ENCODE measurements around the gene P4HA1.

The P4HA1 gene

GRCh38 chr10:73096449-73097304 lies at the start of gene P4HA1:
Gene P4HA1 (minus strand): TSS chr10:73096866. CDS start chr10:73074883, 21,983 bp downstream.
- H3K9ac ChIP-seq (ENCODE audit: low read depth, low read length): peak within 1 kb of the TSS; percentile 77
- H3K9me3 ChIP-seq (ENCODE audit: control insufficient read depth, insufficient read depth, low read length): no peaks in the 10 kb centered on the region
- no peaks in the 10 kb centered on the region for H3K36me3 ChIP-seq (ENCODE audit: control insufficient read depth, insufficient read depth, low read length)
- H3K27ac ChIP-seq (ENCODE audit: low read depth, low read length): peak within 1 kb of the TSS; percentile 79
- no peaks in the 10 kb centered on the region for H3K27me3 ChIP-seq (ENCODE audit: control insufficient read depth, insufficient read depth, low read length)
- peaks cover 18% of the 10 kb centered on the region for H3K4me1 ChIP-seq (ENCODE audit: control insufficient read depth, insufficient read depth, low read length)
- H3K4me3 ChIP-seq (ENCODE audit: low read depth, low read length): peak within 1 kb of the TSS; percentile 90

- H3K9me3 ChIP-seq (ENCODE audit: control insufficient read depth, insufficient read depth, low read length): no peaks in the 10 kb centered on the region
- no peaks in the 10 kb centered on the region for H3K27me3 ChIP-seq (ENCODE audit: control insufficient read depth, insufficient read depth, low read length)
- H3K27ac ChIP-seq (ENCODE audit: low read depth, low read length): no peak overlapping the region
- H3K36me3 ChIP-seq (ENCODE audit: control insufficient read depth, insufficient read depth, low read length): peaks cover 82% of the 10 kb centered on the region
- no peak overlapping the region for H3K4me3 ChIP-seq (ENCODE audit: low read depth, low read length)
- no peak overlapping the region for H3K9ac ChIP-seq (ENCODE audit: low read depth, low read length)
- no peaks in the 10 kb centered on the region for H3K4me1 ChIP-seq (ENCODE audit: control insufficient read depth, insufficient read depth, low read length)
Observed at GRCh38 chr10:73141603-73142002, 44.9 kb upstream of the P4HA1 start.

DNA sequence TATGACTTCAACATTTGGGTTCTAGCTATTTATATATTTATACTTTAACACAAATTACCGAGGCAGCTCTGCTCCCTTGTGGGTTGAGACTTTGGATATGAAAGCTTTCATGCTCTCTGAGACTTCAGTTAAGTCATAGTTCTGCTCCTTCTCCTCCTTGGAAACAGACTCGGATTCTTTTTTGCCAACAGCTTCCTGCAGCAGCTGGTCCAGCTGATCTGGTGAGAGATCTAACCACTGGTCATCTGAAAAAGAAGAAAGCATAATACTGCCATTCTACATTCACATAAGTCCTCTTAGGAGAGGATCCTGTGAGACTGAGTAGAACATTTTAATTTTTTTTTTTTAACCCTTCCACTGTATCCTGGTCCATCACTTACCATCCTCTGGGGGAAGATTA lies 42.6 kb upstream of the P4HA1 start:
- no peak overlapping the region for H3K9ac ChIP-seq (ENCODE audit: low read depth, low read length)
- H3K36me3 ChIP-seq (ENCODE audit: control insufficient read depth, insufficient read depth, low read length): peaks cover 83% of the 10 kb centered on the region

GRCh38 chr10:73136627-73137026 lies 40.0 kb upstream of the P4HA1 start:
- peaks cover 87% of the 10 kb centered on the region for H3K36me3 ChIP-seq (ENCODE audit: control insufficient read depth, insufficient read depth, low read length)
- H3K27ac ChIP-seq (ENCODE audit: low read depth, low read length): no peak overlapping the region

More for the DNA sequence above, 42.6 kb upstream of the P4HA1 start:
- Histone ChIP-seq H3K4me1 (ENCODE audit: control insufficient read depth, insufficient read depth, low read length) (no peaks in the 10 kb centered on the region), H3K4me3 (ENCODE audit: low read depth, low read length) (no peak overlapping the region), H3K27ac (ENCODE audit: low read depth, low read length) (no peak overlapping the region), H3K9me3 (ENCODE audit: control insufficient read depth, insufficient read depth, low read length) (no peaks in the 10 kb centered on the region), H3K27me3 (ENCODE audit: control insufficient read depth, insufficient read depth, low read length) (no peaks in the 10 kb centered on the region)

DNA sequence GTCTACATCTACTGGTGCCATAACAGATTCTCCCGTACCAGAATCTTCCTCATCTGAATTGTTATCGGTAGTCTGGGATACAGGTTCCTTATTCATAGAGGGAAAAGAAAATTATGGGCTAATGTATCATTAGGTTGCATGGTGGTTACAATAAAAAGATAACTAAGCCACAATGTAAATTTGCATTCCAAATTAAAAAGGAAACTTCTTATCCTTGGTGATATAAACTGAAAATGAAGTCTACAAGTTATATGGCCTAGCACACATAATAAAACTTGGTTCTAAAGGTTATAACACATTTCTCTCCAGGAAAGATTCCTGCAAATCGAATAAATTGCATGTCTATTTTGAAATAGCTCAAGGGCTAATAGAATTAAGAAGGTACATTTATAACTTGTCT lies 38.1 kb upstream of the P4HA1 start:
- no peak overlapping the region for H3K9ac ChIP-seq (ENCODE audit: low read depth, low read length)
- H3K27me3 ChIP-seq (ENCODE audit: control insufficient read depth, insufficient read depth, low read length): no peaks in the 10 kb centered on the region
- no peak overlapping the region for H3K27ac ChIP-seq (ENCODE audit: low read depth, low read length)
- peaks cover 90% of the 10 kb centered on the region for H3K36me3 ChIP-seq (ENCODE audit: control insufficient read depth, insufficient read depth, low read length)
- no peak overlapping the region for H3K4me3 ChIP-seq (ENCODE audit: low read depth, low read length)
- no peaks in the 10 kb centered on the region for H3K9me3 ChIP-seq (ENCODE audit: control insufficient read depth, insufficient read depth, low read length)
- no peaks in the 10 kb centered on the region for H3K4me1 ChIP-seq (ENCODE audit: control insufficient read depth, insufficient read depth, low read length)

More at GRCh38 chr10:73136627-73137026, 40.0 kb upstream of the P4HA1 start:
- no peaks in the 10 kb centered on the region for H3K27me3 ChIP-seq (ENCODE audit: control insufficient read depth, insufficient read depth, low read length)
- H3K9ac ChIP-seq (ENCODE audit: low read depth, low read length): no peak overlapping the region
- no peak overlapping the region for H3K4me3 ChIP-seq (ENCODE audit: low read depth, low read length)
- no peaks in the 10 kb centered on the region for H3K9me3 ChIP-seq (ENCODE audit: control insufficient read depth, insufficient read depth, low read length)
- H3K4me1 ChIP-seq (ENCODE audit: control insufficient read depth, insufficient read depth, low read length): no peaks in the 10 kb centered on the region

DNA sequence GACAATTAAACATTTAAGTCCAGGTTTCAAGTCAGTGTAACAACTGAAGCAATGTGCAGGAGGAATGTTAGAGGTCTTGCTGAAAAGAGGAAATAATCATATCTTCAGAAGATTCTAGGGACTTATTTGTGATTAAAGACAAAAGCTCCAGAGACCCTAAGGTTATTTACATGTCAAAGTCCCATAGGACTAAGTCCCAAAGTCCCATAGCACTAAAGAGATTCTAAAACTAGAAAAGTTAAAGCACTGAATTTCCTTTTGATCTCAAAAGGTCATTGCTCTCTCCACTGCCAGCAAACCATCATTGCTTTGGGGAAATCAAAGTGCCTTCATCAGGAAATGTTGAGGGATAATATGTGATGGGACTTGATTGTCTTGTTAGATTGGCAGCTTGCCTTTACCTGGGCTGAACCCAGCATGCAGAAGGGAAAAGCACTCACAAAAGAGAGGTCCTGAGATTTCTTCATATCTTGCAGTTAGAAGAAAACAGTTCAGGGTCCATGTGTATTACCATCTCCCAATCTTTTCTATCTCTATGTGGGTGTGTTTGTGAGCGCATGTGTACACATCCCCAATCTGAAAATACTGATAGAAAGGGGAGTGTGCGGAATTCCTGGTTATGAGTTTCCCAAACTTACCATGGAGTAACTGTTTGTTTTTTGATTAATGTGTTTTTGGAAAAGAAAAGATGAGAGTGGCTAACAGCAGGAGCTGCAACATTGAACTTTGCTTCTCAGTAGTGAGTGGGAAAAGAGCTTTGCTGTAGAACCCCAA lies 35.4 kb upstream of the P4HA1 start:
- no peaks in the 10 kb centered on the region for H3K4me1 ChIP-seq (ENCODE audit: control insufficient read depth, insufficient read depth, low read length)
- peaks cover 82% of the 10 kb centered on the region for H3K36me3 ChIP-seq (ENCODE audit: control insufficient read depth, insufficient read depth, low read length)
- no peaks in the 10 kb centered on the region for H3K27me3 ChIP-seq (ENCODE audit: control insufficient read depth, insufficient read depth, low read length)
- H3K27ac ChIP-seq (ENCODE audit: low read depth, low read length): no peak overlapping the region
- H3K9ac ChIP-seq (ENCODE audit: low read depth, low read length): no peak overlapping the region
- no peaks in the 10 kb centered on the region for H3K9me3 ChIP-seq (ENCODE audit: control insufficient read depth, insufficient read depth, low read length)
- no peak overlapping the region for H3K4me3 ChIP-seq (ENCODE audit: low read depth, low read length)

DNA sequence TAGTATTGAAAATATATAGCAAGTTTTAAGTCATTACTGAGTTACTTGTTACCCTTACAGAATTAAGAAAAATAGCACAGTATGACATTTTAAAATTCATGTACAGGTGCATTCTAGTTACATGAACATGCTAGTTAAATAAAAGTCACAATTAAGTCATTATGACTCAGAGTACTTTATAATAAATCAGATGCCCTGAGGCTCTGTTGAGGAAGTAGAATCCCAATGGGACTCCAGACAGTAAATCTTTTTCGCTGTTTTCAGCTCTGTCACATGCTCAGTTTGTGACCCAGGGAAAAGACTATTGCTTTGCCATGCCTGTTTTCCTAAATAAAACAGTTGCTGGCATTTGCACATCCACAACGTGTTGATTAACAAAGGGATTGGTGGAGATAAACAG lies 34.6 kb upstream of the P4HA1 start:
- Histone ChIP-seq H3K27ac (ENCODE audit: low read depth, low read length) (no peak overlapping the region), H3K9ac (ENCODE audit: low read depth, low read length) (no peak overlapping the region), H3K4me1 (ENCODE audit: control insufficient read depth, insufficient read depth, low read length) (no peaks in the 10 kb centered on the region), H3K27me3 (ENCODE audit: control insufficient read depth, insufficient read depth, low read length) (no peaks in the 10 kb centered on the region), H3K36me3 (ENCODE audit: control insufficient read depth, insufficient read depth, low read length) (peaks cover 78% of the 10 kb centered on the region), H3K9me3 (ENCODE audit: control insufficient read depth, insufficient read depth, low read length) (no peaks in the 10 kb centered on the region), H3K4me3 (ENCODE audit: low read depth, low read length) (no peak overlapping the region)

DNA sequence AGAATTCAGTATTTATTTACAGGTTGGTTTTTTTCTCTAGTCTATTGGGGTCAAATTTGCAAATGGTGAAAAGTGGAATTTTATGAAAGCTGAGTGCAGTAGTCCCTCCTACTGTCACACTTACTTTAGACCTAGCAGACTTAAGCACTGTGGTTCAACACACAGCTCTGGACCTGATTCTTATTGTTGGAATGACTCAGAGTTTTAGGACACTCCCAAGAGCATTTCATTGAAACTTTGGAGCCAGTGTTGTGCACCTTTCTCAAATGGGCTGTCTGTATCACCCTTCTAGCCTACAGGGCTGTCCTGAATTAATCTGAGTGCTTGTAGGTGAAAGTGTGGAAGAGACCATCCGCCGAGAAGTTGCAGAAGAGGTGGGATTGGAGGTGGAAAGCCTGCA lies 29.7 kb upstream of the P4HA1 start:
- Histone ChIP-seq H3K27me3 (ENCODE audit: control insufficient read depth, insufficient read depth, low read length) (no peaks in the 10 kb centered on the region), H3K27ac (ENCODE audit: low read depth, low read length) (no peak overlapping the region), H3K4me1 (ENCODE audit: control insufficient read depth, insufficient read depth, low read length) (no peaks in the 10 kb centered on the region), H3K9me3 (ENCODE audit: control insufficient read depth, insufficient read depth, low read length) (no peaks in the 10 kb centered on the region), H3K36me3 (ENCODE audit: control insufficient read depth, insufficient read depth, low read length) (peaks cover 48% of the 10 kb centered on the region), H3K4me3 (ENCODE audit: low read depth, low read length) (no peak overlapping the region), H3K9ac (ENCODE audit: low read depth, low read length) (no peak overlapping the region)

GRCh38 chr10:73119952-73120351 lies 23.3 kb upstream of the P4HA1 start:
- Histone ChIP-seq H3K4me3 (ENCODE audit: low read depth, low read length) (no peak overlapping the region), H3K27ac (ENCODE audit: low read depth, low read length) (no peak overlapping the region), H3K36me3 (ENCODE audit: control insufficient read depth, insufficient read depth, low read length) (peaks cover 10% of the 10 kb centered on the region), H3K9me3 (ENCODE audit: control insufficient read depth, insufficient read depth, low read length) (no peaks in the 10 kb centered on the region), H3K27me3 (ENCODE audit: control insufficient read depth, insufficient read depth, low read length) (no peaks in the 10 kb centered on the region), H3K4me1 (ENCODE audit: control insufficient read depth, insufficient read depth, low read length) (peaks cover 10% of the 10 kb centered on the region), H3K9ac (ENCODE audit: low read depth, low read length) (no peak overlapping the region)

GRCh38 chr10:73119457-73119856 lies 22.8 kb upstream of the P4HA1 start:
- Histone ChIP-seq H3K27me3 (ENCODE audit: control insufficient read depth, insufficient read depth, low read length) (no peaks in the 10 kb centered on the region), H3K4me3 (ENCODE audit: low read depth, low read length) (no peak overlapping the region), H3K36me3 (ENCODE audit: control insufficient read depth, insufficient read depth, low read length) (peaks cover 6% of the 10 kb centered on the region), H3K27ac (ENCODE audit: low read depth, low read length) (peak overlapping the region; percentile 0), H3K9ac (ENCODE audit: low read depth, low read length) (no peak overlapping the region), H3K9me3 (ENCODE audit: control insufficient read depth, insufficient read depth, low read length) (no peaks in the 10 kb centered on the region), H3K4me1 (ENCODE audit: control insufficient read depth, insufficient read depth, low read length) (peaks cover 10% of the 10 kb centered on the region)
